Activated CD4-positive, CD25-positive, alpha-beta regulatory T cell treated with anti-CD3 and anti-CD28 coated beads, Interleukin-2, amount 50 U/mL, for 24 hours (primary cell): Measurements from ENCODE around the gene HIVEP1.
"Not testable (repeated sequence)": the region's sequence is repeated elsewhere in the genome, so short reads cannot be mapped to it uniquely, and the experiment has no call there.

Experiments used
- ATAC-seq, 2 donors: fragments of 150-1000 bp; cut with Tn5 transposase; one replicate each; pipeline ENCODE4 v1.10.0; 2021; ENCODE audit warnings: mild to moderate bottlenecking in 1 of 2, moderate library complexity in 1 of 2

The HIVEP1 gene

DNA sequence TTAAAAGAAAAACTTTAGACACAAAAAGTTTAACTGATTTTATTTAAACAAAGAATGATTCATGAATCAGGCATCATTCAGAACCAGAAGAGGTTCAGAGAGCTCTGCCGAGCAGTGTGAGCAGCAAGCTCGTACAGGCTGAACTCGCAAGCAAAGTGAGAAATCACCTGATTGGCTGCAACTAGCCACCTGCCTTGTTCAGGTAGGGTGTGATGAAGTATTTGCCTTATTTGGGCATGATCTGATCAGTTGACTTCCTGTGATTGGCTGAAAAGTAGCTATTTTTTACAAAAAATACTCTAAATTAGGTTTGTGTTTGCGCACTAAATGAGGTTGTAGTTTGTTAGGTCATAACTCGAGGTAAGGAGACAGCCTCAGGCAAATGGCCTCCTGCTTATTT is 80.7 kb downstream of the HIVEP1 start:
- no peak for ATAC-seq

DNA sequence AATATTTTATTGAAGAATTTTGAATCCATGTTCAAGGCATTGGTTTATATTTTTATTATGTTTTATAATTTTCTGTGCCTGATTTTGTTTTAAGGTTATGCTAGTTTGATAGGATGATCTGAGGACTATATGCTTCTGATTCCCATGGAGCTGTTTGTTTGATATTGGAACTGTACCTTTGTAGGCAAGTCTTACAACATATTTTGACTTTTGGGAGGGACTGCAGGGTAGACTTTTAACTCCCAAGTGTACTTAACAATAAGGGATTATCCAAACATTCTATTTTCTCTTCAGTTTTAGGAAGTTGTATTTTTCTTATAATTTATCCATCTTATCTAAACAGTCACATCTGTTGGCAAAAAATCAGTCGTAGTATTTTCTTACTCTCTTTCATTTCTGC is 82.6 kb downstream of the HIVEP1 start:
- ATAC-seq = no peak

DNA sequence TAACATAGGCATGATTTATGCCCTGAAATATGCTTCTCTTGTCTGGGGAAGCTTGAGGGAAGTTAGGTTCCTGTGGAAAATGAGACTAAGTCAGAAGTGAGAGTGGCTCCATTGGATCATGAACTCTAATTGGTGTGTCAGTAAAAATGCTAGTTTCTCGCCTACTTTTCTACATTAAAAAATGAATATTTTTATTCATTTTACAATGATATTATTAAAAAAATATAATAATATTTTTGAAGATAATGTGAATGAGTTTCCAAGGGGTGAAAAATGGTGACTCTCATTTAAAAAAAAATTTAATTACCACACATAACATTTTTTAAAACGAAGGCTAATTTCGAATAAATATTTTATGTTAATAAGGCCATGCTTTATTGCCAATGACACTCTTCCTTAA is 84.2 kb downstream of the HIVEP1 start:
- no peak for ATAC-seq

DNA sequence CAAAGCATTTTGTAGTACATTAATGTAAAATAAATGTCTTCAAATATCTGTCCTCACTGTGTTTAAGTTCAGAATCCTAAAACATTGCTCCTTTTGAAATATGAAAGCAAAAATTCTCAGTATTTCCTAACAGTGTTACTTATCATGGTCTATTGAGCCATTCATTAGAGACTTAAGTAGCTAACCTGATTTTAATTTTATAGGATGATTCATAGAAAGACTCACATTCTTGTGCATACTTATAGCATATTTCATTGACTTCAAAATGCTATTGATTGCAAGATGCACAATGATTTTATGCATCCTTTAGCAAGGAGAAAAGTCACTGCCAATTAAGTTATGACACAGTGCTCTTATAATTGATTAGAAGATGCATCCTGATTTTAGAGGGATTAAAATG is 85.7 kb downstream of the HIVEP1 start:
- no peak for ATAC-seq

DNA sequence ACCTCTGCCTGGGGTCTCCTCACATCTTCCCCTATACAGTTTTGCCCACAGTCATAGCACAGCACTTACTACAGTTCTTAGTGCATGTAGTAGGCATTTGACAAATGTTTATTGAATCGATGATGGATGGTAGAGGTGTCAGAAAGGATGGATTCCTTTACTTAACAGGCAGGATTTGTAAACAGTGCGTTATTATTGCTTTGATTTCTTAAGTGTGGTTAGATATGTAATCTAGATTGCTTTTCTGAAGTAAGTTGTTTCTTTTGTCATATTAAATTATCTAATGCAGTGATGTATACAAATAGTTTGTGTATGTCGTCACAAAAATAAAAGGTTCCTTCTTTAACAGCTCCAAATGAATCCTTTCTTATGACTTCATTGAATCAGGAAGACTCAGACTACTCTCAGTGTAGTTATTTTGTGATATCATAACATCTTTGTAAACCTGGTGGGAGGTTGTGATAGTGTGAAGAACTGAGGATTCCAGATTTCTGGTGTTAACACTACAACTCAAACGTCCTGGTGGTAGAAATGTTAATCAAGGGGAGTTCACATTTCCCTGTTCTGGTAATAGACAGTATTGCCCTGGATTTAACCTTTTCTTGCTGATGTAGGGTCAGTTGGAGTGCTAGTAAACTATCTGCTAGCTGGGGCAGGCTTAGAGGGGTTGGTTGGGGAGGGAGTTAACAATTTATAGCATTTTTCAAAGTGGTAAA is 87.7 kb downstream of the HIVEP1 start:
- no peak for ATAC-seq

DNA sequence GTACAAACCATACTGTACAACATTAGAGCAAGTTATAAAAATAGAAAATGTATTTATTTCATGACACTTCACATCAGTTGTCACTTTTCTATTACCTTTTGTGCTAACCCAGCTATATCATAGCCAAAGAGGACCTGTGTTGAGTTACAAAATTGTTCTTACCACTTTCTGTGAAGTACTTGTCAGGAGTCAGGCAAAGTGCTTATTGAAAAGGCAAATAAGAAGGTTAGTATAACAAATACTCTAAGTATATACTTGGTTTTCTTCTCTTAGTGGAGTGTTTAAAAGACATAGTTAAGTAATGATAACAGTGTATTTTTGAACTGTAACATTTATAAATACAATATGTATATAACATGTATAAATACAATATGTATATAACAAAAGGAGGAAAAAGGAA is 88.9 kb downstream of the HIVEP1 start:
- ATAC-seq = no peak

DNA sequence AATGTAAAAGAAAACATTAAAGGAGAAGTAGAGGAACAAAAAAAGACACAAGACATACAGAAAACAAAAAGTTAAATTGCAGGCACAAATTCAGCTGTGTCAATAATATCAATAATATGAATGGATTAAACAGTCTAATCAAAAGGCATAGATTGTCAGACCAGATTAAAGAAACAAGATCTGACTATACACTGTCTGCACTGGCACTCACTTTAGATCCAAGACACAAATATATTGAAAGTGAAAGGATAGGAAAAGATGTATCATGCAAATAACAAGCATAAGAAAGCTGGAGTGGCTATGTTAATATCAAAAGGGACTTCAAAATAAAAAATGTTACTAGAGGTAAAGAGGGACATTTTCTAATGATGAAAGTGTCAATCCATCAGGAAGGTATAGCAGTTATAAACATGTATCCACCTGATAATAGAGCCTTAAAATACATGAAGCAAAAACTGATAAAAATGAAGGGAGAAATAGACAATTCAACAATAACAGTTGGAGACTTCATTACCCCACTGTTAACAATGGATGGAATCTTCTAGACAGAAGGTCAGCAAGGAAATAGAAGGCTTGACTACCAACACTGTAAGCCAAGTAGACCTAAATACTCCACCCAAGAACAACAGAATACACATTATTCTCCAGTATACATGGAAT is 89.7 kb downstream of the HIVEP1 start:
- ATAC-seq = peak; percentile 53 to 55

DNA sequence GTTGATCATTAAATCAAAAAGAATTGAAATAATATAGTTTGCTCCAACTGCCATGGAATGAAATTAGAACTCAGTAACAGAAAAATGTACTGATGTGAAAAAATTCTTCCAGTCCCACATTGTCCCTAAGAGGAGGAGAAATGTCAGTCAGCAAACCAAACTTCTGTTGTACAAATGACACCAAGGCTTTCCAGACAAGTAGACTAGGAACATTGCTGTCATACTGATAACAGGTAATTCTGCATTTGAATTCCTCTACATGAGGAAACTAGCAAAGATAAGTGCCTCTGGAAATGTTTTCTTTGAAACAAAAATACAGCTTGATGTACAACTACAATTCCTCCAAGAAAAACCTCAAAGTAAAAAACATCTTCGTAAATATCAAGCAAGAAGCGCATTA is 90.2 kb downstream of the HIVEP1 start:
- no peak for ATAC-seq

DNA sequence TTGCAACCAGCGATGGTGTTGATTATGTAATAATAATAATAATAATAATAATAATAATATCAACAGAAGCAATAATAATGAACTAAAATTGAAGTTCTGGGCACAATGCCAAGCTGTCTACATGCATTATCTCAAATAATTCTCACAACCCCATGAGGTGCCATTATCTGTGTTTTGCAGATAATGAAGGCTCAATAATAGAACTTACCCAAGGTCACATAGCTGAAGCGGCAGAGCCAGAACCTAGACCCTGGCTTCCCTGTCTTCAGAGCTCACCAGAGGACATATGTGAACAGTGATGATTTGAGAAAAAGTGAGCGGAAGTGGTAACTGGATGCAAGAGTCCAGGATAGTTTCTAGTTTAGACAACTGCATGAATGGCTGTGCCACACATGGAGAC is 91.0 kb downstream of the HIVEP1 start:
- no peak for ATAC-seq

DNA sequence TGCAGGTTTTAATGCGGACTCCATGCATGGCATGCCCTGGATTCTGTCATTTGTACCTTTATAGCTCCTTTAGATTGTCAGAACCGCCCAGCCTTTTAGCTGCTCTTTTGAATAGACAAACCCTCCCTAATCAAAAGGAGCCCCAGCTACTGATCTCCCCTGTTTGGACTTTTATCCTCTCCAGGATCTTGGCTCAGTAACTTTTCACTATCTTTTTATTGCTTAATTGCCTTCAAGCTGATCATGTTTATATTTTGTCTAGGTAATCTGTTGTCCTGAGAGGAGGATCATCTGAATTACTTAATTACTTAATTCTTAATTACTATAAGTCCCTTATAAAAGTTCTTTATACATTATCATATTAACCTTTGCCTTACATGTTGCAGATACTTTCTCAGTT is 93.2 kb downstream of the HIVEP1 start:
- ATAC-seq = no peak

DNA sequence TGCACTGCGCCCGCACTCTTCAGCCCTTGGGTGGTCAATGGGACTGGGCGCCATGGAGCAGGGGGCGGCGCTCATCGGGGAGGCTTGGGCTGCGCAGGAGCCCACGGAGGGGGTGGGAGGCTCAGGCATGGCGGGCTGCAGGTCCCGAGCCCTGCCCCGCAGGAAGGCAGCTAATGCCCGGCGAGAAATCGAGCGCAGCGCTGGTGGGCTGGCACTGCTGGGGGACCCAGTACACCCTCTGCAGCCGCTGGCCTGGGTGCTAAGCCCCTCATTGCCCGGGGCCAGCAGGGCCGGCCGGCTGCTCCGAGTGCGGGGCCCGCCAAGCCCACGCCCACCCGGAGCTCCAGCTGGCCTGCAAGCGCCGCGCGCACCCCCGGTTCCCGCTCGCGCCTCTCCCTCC is 96.3 kb downstream of the HIVEP1 start:
- ATAC-seq = not testable (repeated sequence)

DNA sequence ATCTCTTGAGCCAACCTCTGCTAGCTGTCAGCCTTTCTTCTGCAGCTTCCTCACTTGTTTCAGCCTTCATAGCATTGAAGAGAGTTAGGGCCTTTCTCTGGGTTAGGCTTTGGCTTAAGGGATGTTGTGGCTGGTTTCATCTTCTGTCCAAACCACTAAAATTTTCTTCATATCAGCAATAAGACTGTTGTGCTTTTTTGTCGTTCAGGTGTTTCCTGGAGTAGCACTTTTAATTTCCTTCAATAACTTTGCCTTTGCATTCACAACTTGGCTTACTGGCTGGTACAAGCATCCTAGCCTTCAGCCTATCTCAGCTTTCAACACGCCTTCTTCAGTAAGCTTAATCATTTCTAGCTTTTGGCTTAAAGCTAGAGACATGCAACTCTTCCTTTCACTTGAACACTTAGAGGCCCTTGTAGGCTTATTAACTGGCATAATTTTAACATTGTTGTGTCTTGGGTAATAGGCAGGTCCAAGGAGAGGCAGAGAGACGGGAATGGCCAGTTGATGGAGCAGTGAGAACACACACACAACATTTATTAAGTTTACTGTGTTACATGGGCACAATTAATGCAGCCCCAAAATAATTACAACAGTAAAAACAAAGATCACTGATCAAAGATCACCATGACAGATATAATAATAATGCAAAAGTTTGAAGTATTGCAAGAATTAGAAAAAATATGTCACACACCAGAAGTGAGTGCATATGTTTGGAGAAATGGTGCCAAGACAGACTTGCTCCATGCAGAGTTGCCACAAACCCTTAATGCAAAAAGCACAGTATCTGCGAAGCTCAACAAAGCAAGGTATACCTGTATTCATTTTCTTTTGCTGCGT is 98.6 kb downstream of the HIVEP1 start:
- no peak for ATAC-seq

DNA sequence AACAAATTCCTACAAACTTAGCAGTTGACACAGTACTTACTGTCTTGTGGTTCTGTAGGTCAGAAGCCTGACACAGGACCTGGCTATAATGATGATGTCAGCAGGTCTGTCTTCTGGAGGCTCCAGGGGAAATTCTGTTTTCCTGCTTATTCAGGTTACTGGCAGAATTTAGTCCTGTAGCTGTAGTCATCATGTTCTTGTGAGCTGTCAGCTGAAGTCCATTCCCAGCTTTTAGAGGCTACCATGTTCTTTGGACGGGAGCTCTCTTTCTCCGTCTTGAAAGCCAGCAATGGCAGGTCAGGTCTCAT is 99.2 kb downstream of the HIVEP1 start:
- ATAC-seq = no peak

DNA sequence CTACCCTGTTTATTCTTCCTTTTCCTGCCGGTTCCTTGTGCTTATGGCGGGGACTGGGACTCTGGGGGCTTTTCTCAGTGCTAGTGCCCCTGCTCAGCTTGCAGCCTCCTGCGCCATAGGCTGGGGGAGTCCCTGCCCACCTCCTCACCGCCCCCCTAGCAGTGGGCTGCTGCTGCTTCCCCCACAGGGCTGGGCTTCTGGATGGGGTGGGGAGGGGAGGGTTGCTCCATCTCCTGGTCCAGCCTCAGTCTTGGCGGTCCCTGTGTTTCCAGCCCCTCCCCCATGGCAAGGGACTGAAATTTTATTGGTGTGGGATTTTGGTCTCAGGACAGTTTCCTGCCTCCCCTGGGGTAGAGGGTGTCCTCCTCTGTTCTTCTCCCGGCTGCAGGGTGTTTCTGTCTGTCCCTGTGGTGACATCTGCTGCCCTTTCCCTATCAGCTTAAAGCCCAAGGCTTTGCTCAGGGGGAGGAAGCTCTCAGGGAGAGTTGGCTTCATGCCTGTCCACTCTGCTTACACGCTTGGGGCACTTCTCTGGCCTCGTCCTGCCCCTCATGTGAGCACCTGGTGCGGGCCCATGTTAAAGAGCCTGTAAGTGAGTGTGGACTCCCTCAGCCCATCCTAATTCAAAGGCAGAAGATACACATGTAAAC is 100.6 kb downstream of the HIVEP1 start:
- ATAC-seq = no peak

DNA sequence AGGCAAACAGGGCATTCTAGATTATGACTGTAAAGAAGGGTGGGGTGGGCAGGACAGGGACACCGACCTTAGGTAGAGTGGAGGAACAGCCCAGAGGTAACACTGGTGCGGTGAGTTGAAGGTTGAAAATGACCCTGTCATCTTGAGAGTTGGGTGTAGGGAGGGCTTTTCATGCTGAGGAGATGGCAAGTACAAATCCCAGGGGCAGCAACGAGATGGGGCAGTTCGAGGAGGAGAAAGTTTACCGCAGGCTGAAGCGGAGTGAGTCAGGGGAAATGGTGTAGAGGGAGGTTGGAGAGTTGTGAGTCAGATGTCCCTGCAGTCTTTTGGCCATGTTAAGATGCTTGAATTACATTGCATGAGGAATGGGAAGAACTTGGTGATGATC is 101.1 kb downstream of the HIVEP1 start:
- ATAC-seq = peak; percentile 38 to 68

DNA sequence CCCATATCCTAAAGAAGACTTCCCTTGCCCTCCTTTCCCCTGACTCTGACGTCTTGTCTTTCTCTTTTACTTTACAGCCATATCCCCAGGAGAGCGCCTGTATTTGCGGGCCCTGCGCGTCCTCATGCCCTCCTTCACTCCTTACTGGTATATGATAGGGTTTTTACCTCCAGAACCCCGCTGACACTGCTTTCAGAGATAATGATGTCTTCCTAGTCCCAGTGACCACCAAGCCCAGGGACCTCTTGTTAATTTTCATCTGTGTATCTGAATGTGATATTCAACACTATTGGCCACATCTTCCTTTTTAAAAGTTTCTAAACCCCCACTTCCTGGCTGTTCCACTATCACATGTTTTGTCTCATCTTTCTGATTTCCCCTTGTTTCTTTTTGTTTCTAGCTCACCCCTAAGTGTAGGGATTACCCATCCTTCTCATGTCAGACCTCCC is 102.0 kb downstream of the HIVEP1 start:
- peak in 1 of 2 donors; percentile 17 for ATAC-seq

DNA sequence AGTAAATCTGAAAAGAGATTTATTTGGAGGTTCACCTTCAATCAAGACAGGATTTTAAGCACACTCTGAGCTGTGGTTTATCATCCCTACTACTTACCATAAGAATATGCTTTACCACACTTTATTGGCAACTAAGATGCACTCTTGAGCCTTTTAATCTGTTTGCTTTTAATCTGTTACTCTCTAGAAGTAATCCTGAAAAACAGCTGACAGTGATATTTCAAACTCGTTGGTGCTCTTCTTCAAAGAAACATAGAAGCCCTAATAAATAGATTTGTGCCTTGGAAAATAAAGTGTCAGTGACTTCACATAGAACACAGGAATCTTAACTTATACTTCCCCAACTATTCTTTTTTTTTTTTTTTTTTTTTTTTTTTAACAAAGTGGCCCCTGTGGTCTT is 102.9 kb downstream of the HIVEP1 start:
- ATAC-seq = no peak

DNA sequence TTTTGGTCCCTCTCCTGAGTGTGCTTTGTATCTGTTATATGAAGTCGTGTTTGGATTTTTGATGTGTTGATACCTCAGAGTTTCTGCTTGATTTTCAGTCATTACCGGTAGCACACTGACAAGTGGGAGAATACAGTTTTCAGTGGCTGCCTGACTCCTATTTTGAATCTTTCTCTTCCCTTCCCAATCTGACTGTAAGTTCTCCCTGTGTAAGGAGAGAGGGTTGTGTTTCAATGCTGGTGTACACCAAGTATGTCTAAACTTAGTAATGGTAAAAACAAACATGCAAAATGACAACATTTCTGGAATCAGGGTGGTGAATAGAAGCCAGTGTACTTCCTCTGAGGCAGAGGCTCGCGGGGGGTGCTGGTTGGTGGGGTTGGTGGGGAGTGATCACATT is 103.4 kb downstream of the HIVEP1 start:
- no peak for ATAC-seq

DNA sequence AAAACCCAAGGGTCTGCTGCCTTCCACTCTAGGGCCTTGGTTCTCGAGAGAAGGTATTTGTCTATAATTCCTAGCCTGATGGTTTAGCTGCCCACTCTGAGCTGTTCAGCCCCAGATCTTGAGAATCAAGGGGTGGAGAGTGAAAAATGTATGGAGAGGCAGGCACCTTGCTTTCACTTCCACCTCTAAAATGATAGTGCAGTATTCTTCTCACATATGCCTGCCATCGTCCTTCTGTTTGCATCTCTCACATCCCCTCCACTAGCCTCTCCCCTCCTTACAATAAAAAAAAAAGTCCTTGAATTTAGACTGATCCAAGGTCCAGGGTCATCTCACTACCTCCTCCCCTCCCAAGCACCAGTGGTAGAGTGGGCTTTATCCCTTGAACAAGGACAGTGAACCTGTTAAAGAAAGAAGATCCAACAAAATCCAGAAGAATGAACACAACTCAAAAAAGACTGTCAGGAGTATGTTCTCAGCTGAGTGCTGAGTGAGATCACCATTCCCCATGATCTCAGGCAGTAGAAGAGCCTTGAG is 104.2 kb downstream of the HIVEP1 start:
- no peak for ATAC-seq

DNA sequence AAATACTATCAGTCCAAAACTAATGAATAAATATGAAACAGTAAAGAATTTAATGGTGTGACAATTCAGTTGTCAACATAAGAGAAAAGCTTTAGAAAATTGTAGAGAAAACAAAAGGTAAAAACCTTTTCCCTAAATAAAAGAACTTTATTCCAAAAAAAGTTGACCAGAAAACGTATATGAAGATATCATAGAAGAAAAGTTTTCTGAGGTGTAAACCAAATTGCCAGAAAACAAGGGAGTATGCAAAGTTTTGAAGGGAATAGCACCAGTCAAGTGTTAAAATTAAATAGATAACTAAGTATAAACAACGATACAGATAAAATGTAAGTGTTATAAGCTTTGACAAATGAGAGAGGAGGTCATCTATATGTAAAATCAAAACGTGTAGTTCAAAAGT is 104.9 kb downstream of the HIVEP1 start:
- no peak for ATAC-seq

DNA sequence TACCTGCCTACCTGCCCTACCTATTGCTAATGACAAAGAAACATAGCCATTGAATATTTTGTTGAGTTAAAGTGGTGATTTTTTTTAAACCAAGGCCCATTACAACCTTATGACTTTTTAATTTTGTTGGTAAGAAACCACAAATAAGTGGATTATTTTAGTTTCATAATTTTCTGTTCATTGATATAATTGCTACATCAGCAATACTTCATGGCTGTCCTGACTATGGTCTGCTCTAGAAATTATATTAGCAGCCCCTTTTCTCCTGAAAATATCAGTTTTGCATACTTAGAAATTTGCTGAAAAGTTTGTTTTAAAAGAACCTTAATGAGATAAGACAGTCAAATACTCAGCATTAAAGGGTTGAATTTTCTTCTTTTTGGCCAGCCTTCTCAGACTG is 106.5 kb downstream of the HIVEP1 start:
- no peak for ATAC-seq

DNA sequence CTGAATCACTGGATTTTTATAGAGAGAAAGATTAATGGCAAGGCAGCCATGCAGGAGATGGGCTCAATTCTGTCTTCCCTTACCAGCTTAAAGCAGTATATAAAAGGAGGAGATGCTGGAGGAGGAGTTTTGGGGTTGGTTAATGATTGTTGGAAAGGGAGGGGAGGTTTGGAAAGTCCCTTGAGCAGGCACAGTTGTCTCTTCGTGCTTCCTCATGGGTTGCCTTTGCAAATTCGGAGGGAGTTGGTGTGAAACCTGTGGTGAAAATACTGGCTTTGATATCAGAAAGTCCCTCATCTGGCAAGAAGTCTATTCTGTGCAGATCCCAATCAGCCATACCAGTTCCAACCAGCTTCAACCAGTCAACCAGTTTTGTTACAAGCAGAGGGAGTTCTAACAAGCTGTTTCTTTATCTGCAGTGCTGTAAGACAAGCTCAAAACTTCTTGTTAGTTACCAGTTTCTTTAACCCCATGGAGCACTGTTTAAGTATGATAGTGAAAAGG is 107.0 kb downstream of the HIVEP1 start:
- peak; percentile 77 to 78 for ATAC-seq

DNA sequence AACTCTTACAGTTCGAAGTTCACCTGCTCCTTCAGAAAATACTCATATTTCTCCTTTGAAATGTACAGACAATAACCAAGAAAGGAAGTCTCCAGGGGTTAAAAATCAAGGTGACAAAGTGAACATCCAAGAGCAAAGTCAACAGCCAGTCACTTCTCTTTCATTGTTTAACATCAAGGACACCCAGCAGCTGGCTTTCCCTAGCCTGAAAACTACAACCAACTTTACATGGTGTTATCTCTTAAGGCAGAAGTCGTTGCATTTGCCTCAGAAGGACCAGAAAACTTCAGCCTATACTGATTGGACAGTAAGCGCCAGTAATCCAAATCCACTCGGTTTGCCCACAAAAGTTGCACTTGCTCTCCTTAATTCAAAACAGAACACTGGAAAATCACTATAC is 113.3 kb downstream of the HIVEP1 start:
- no peak for ATAC-seq
